Hepatocyte (in vitro differentiated cells): ENCODE results near the gene ANO1.

Experiments used
- CTCF ChIP-seq: fragments of 200-600 bp; sonication (generic); IDR thresholded peaks from 2 replicates; pipeline ENCODE4 v1.5.1; 2016; ENCODE audit warnings: antibody characterized with exemption, mild to moderate bottlenecking; ENCODE audit not compliant: poor library complexity
- EZH2 ChIP-seq: fragments of 200-600 bp; sonication (generic); IDR thresholded peaks from 2 replicates; pipeline ENCODE4 v1.6.1; 2016; ENCODE audit warnings: antibody characterized with exemption, mild to moderate bottlenecking, borderline replicate concordance

- TF ChIP-seq CTCF (no peak), EZH2 (no peak)
These were observed 89.7 kb downstream of the ANO1 start for GRCh38 chr11:70167723-70168404.
